Nephron progenitor cell (in vitro differentiated cells): ENCODE results near the gene SLCO2A1.

ENCODE experiments used
- DNase-seq: peaks from one replicate; pipeline ENCODE4 v3.0.0; 2021
- H3K27ac Mint-ChIP-seq: 2 replicates; pipeline ENCODE4 v1.8.0; 2021; ENCODE audit warnings: mild to moderate bottlenecking, moderate library complexity, mixed read lengths
- H3K27me3 Mint-ChIP-seq: 2 replicates; pipeline ENCODE4 v1.8.0; 2021; ENCODE audit warnings: mild to moderate bottlenecking, low read depth, mixed read lengths; ENCODE audit not compliant: poor library complexity
- H3K36me3 Mint-ChIP-seq: 2 replicates; pipeline ENCODE4 v1.8.0; 2021; ENCODE audit warnings: low read depth, mixed read lengths
- H3K4me1 Mint-ChIP-seq: 2 replicates; pipeline ENCODE4 v1.8.0; 2021; ENCODE audit warnings: mixed read lengths
- H3K4me3 Mint-ChIP-seq: 2 replicates; pipeline ENCODE4 v1.8.0; 2021; ENCODE audit warnings: mild to moderate bottlenecking, moderate library complexity, mixed read lengths
- H3K9me3 Mint-ChIP-seq: 2 replicates; pipeline ENCODE4 v1.8.0; 2021; ENCODE audit warnings: mild to moderate bottlenecking, moderate library complexity, mixed read lengths
- CTCF ChIP-seq: fragments of 200-600 bp; sonication (generic); IDR thresholded peaks from 2 replicates; pipeline ENCODE4 v1.5.0; 2021; ENCODE audit warnings: antibody characterized with exemption

The SLCO2A1 gene

GRCh38 chr3:133937061-133937686, 92.6 kb downstream of the SLCO2A1 start:
- Mint-ChIP-seq H3K9me3 (no peaks in the 10 kb centered on the region), H3K27me3 (peaks cover 7% of the 10 kb centered on the region), H3K4me1 (peaks cover 48% of the 10 kb centered on the region), H3K27ac (peak overlapping the region; percentile 53), H3K36me3 (peaks cover 5% of the 10 kb centered on the region), H3K4me3 (no peak overlapping the region)
- no peak for TF ChIP-seq CTCF
- DNase-seq, result no peak

GRCh38 chr3:133935843-133936769, 93.6 kb downstream of the SLCO2A1 start:
- H3K4me3 Mint-ChIP-seq, result no peak overlapping the region

GRCh38 chr3:133934996-133935842, 94.5 kb downstream of the SLCO2A1 start:
- H3K36me3 Mint-ChIP-seq, result peaks cover 5% of the 10 kb centered on the region
- H3K9me3 Mint-ChIP-seq, result no peaks in the 10 kb centered on the region
- no peak overlapping the region for H3K4me3 Mint-ChIP-seq
- DNase-seq, result no peak
- peaks cover 11% of the 10 kb centered on the region for H3K27me3 Mint-ChIP-seq
- TF ChIP-seq CTCF, result no peak
- H3K27ac Mint-ChIP-seq, result no peak overlapping the region
- H3K4me1 Mint-ChIP-seq, result peaks cover 36% of the 10 kb centered on the region

More at GRCh38 chr3:133935843-133936769, 93.6 kb downstream of the SLCO2A1 start:
- H3K27ac Mint-ChIP-seq, result peak overlapping the region; percentile 53
- peaks cover 9% of the 10 kb centered on the region for H3K27me3 Mint-ChIP-seq
- peaks cover 5% of the 10 kb centered on the region for H3K36me3 Mint-ChIP-seq
- H3K9me3 Mint-ChIP-seq, result no peaks in the 10 kb centered on the region
- peaks cover 39% of the 10 kb centered on the region for H3K4me1 Mint-ChIP-seq
- no peak for DNase-seq
- TF ChIP-seq CTCF, result no peak

GRCh38 chr3:133934073-133934970, 95.4 kb downstream of the SLCO2A1 start:
- Mint-ChIP-seq H3K27ac (no peak overlapping the region), H3K36me3 (peaks cover 5% of the 10 kb centered on the region), H3K27me3 (peaks cover 8% of the 10 kb centered on the region), H3K4me1 (peaks cover 28% of the 10 kb centered on the region), H3K4me3 (no peak overlapping the region), H3K9me3 (no peaks in the 10 kb centered on the region)
- no peak for DNase-seq
- TF ChIP-seq CTCF, result no peak
